ENCODE data around the gene THSD4.

- no peak for TF ChIP-seq CTCF (IDR thresholded peaks at IDR 0.05; ENCODE audit: insufficient read depth, low read depth, low read length)
- no peak for TF ChIP-seq EZH2 (IDR thresholded peaks at IDR 0.05; ENCODE audit: insufficient read depth, low read length)
Observed at GRCh38 chr15:71649894-71650293, 534.6 kb downstream of the THSD4 start.
